ENCODE results near the gene ABCC4. TPM values are rescaled to one million over a fixed set of nuclear protein-coding genes. Genes with fewer than 3 reads are reported as not detected.

The ABCC4 gene
- total RNA-seq, 4 donors from 2014 or later, result 5.7 to 23.3 (median 6.9) TPM

DNA sequence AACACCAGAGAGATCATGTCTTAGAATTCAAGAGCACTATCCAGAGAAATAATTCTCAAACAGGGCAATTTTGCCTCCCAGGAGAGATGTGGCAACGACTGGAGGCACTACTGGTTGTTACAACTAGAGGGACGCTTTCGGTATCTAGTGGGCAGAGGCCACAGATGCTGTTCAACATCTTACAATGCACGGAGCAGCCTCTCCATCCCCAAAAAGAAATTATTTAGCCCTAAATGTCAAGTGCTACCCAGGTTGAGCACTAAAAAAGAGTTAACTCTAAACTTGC lies 78.6 kb downstream of the ABCC4 start:
- TF ChIP-seq, protein P1, sequence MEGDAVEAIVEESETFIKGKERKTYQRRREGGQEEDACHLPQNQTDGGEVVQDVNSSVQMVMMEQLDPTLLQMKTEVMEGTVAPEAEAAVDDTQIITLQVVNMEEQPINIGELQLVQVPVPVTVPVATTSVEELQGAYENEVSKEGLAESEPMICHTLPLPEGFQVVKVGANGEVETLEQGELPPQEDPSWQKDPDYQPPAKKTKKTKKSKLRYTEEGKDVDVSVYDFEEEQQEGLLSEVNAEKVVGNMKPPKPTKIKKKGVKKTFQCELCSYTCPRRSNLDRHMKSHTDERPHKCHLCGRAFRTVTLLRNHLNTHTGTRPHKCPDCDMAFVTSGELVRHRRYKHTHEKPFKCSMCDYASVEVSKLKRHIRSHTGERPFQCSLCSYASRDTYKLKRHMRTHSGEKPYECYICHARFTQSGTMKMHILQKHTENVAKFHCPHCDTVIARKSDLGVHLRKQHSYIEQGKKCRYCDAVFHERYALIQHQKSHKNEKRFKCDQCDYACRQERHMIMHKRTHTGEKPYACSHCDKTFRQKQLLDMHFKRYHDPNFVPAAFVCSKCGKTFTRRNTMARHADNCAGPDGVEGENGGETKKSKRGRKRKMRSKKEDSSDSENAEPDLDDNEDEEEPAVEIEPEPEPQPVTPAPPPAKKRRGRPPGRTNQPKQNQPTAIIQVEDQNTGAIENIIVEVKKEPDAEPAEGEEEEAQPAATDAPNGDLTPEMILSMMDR (IDR thresholded peaks at IDR 0.05), result no peak
- ATAC-seq (ENCODE audit: low FRiP score), result no peak

DNA sequence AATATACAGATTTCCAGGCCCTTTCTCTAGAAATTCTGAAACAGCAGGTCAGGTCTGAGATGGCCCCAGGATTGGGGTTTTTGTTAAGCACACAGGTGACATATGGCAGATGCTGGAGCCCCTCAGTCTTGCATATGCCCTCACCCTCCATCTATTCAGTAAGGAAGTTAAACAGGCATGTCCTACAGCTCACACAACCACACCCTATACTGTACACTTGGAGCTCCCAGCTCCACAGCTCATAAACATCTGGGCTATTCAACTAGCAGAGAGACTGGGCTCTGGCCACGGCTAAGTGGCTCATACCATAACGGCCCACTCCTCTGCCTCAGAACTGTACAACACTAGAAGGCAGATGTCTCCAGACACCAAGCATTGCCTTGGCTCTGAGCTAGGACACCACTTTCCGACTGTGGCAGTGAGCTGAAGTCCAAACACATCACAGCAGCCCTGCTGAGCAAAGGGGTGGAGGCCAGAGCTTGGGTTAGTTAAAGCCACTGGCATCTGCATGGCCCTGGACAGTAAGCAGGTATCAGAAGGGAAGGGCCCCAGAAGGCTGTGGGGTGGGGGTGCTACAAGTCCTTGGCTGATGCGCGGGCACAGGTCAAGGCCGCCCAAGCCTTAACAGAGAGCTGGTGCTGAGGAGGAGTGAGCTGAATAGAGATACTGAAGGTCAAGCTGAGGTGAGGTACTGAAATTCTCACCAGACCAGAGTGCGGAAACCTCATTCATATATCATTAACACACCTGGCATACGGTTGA lies 79.1 kb downstream of the ABCC4 start:
- TF ChIP-seq, protein P1 (IDR thresholded peaks at IDR 0.05), result no peak
- ATAC-seq (ENCODE audit: low FRiP score) (no peak), DNase-seq (ENCODE audit: low spot score) (no peak)

More for the DNA sequence above, 78.6 kb downstream of the ABCC4 start:
- no peak for DNase-seq (ENCODE audit: low spot score)

DNA sequence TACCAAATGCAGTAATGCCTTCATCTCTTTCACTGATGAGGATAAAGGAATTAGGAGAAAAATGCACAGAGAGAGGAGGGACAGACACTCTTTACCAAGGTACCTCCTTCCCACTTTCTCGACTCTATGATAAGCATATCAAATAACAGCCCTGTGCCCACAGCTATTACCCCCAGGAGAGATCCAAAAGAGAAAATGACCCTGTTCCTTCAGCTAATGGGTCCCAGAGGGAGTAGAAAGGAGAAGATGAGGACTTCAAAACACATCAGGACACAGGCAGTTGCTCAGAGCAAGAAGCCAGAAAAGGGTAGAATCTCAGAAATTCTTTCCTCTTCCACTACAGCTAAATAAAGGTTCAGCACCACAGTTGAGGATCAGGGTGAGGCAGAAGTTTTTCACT lies 80.6 kb downstream of the ABCC4 start:
- TF ChIP-seq, protein P1 (IDR thresholded peaks at IDR 0.05), result no peak
- ATAC-seq (ENCODE audit: low FRiP score) (no peak), DNase-seq (ENCODE audit: low spot score) (no peak)

DNA sequence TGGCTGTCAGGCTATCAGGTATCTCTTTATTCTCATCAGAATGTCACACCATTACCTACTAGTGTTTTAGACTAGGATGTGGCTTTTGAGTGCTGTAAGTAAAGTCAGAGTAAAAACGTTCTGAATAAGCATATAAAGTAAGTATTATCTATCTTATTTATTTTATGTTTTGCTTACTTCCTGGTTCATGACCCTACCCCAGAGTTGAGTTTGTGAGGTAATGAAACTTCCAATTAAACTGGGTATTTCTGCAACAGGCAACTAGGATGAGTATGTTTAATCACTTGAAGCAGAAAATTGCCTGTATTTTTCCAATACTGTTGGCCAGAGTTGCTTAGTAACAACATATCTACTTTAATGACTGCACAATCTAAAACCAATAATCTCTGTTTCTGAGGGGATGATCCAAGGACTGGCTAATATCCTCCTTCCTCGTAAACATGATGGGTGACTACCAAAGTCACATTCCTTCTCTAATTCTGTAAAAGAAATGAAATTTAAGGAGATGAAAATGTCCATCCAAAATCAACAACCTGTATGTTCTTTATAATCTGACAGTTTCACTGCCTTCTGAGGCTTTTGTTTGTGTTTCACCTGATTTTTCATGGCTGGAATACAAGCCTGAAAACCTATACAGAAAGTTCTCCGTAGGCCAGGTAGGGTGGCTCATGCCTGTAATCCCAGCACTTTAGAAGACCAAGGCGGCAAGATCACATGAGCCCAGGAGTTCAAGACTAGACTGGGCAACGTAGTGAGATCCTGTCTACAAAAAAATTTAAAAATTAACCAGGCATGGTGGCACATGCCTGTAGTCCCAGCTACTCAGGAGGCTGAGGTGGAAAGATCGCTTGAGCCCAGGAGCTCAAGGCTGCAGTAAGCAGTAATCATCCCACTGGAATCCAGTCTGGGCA lies 83.1 kb downstream of the ABCC4 start:
- ATAC-seq (ENCODE audit: low FRiP score) (no peak), DNase-seq (ENCODE audit: low spot score) (no peak)
- TF ChIP-seq, protein P1 (IDR thresholded peaks at IDR 0.05), result no peak

DNA sequence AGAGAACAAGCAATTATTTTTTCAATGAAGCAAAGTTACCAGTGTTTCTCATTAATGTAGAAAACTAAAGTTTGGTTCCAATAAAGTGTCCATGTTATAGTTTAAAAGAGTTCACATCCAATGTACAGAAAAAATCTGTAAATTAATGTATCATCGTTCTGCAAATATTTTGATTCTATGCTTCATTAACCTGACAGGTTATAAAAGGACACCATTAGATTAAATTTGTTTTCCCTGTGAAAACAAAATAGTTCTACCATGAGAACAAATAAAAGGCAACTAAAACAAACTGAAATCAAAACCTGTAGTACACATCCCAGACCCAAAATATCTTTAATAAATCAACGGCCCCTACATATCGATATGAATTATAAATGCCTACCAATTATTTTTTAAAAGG lies 85.1 kb downstream of the ABCC4 start:
- TF ChIP-seq, protein P1 (IDR thresholded peaks at IDR 0.05), result no peak

DNA sequence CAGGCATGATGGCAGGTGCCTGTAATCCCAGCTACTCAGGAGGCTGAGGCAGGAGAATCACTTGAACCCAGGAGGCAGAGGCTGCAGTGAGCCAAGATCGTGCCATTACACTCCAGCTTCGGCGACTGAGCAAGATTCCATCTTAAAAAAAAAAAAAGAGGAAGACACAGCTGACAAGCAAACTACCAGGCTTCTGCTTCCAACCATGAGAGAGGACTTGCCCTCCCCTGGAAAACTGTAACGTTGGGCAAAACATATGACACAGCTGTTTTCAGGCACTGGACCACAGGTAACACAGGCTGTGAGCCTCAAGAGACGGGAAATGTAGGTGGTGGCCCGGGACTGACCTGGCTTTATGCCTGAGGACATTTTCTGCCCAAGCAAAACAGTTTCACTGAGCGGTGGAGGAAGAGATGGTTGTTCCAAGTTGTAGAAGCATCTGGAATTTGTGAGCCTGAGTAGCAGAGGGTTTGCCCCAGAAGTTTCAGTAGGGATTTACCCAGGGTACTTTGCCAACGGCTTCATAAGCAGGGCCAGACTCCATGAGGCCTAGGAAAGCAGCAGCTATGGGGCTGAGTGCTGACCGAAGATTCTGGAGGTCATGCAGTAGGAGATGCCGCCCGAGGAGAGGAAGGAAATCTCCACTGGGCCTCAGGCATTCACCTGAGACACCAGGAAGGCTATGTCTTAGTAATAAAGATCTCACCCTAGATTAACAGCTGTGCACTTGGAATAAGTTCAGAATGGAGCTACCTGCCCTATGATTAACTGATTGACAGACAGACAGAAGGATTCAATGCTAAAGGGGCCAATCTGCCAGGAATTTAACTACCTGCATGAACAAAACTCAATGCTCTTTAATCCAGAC lies 88.0 kb downstream of the ABCC4 start:
- TF ChIP-seq, protein P1 (IDR thresholded peaks at IDR 0.05), result no peak
- ATAC-seq (ENCODE audit: low FRiP score) (no peak), DNase-seq (ENCODE audit: low spot score) (no peak)

More for the DNA sequence above, 85.1 kb downstream of the ABCC4 start:
- no peak for ATAC-seq (ENCODE audit: low FRiP score)
- DNase-seq (ENCODE audit: low spot score), result no peak
